Tongue (tissue), 2 donors: ENCODE data around the gene LSM12. TPM values are rescaled to one million over a fixed set of nuclear protein-coding genes. Genes with fewer than 3 reads are reported as not detected.
A peak's percentile ranks its signal among the peaks of the same experiment; 100 is the strongest.
"Not testable (repeated sequence)": the region's sequence is repeated elsewhere in the genome, so short reads cannot be mapped to it uniquely, and the experiment has no call there.

Experiments used
- DNase-seq: peaks from one replicate; pipeline ENCODE4 v3.0.0-alpha.2; 2015
- total RNA-seq: library from RNA; depleted of rRNA; stranded (reverse); fragments of >200 nt; gene quantifications from one replicate; pipeline ENCODE4 v1.2.3, GENCODE V29; 2014

LSM12 gene
- total RNA-seq, 1 donor from 2014 or later, result 22.6 TPM

DNA sequence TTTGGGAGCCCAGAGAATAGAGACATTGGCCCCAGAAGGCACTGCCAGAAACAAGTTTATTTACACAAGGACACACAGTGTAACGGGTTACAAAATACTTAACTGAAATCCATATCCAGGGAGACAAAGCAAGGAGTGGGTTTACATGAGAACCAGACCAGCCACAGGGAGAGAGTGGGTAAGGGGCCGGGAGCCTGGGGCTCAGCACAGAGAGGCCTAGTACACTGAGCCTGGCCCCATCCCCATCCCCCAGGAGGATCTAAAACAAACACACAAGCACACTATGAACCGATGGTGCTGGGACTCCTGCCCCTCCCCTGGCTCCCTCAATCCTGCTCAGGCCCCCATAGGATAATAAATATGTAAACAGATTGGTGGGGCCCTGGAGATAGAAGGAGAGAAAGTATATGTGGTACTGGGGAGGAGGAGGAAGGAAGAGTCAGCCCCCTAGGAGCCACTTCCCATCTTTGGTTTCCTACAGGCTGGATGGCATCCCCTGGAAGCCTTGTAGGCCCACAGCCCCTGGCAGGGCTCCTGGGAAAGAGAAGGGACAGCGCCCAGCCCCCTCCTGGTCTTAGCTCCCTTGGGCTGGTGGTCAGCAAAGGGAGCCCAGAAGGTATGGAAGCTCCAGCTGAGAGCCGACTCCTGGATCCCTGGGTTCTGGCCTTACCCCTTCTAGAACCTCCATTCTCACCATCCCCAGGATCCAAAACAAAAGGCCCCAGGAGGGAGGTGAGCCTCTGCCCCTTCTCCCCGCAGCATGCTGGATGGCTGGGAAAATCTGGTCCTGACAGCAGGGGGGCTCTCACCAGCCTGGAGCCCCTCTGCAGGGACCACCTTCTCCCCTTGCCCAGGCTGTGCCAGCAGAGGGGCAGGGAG lies 10.5 kb upstream of the LSM12 start:
- no peak for DNase-seq

- no peak for DNase-seq
Measured at GRCh38 chr17:44075598-44076293, 9.3 kb upstream of the LSM12 start.

DNA sequence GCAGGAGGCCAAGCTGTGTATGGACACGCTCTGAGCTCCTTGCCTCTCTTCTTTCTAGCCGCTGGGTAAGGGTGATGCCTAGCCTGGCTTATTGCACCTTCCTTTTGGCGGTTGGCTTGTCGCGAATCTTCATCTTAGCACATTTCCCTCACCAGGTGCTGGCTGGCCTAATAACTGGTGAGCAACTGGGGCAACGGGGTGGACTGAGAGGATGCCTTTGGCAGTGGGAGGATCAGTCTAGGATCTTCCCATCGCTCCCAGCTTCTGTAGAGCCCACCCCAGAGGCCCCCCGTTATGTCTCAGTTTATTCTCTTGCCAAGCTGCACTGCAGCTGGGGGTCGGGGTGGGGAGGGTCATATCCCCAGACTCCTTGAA lies 8.4 kb upstream of the LSM12 start:
- DNase-seq, result no peak

DNA sequence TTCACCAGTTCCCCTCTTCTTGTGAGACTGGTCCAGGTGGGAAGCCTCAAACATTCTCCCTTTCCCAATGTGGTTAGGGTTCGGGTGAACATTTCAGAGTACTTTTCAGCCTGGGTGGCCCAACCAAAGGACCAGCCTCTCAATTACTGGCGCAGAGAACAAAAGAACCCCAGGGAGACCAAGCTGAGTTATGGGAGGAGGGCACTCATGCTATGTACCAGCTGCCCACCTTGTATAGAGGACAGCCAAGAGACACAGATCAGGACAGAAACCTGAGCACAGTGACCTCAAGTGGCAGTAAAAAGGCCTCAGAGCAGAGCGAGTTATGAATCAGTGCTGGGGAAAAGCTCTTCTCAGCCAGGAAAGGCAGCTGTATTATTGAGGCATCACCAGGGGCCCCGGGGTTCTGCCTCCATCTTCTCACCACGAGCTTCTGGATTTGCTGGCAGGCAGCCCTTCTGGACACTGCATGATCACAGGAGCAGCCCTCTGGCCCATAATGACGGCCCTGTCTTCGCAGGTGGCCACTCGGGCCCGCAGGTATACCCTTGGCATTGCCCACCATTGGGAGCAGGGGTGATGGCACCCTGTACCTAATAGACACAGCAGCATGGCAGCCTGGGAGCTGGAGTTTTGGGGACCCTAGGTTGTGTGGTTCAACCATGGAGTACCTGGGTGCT lies 7.9 kb upstream of the LSM12 start:
- peak; percentile 37 for DNase-seq

DNA sequence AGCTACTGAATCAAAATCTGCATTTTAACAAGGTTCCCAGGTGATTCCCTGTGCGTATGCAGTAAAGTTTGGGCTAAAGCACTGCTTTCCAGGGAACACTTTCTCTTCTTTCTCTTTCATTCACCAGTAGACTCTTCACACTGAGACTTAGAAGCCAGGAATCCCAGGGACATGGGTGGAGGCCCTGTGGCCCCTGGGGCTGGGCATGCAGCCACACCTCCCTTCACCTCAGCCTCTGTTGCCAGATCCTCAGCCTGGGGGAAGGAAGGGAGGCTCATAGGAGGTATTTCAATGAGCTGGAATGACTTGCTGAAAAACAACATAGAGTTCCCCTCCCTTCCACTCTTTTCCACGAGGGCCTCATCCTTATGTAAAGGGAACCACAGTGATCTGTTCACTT lies 5.3 kb upstream of the LSM12 start:
- no peak for DNase-seq

DNA sequence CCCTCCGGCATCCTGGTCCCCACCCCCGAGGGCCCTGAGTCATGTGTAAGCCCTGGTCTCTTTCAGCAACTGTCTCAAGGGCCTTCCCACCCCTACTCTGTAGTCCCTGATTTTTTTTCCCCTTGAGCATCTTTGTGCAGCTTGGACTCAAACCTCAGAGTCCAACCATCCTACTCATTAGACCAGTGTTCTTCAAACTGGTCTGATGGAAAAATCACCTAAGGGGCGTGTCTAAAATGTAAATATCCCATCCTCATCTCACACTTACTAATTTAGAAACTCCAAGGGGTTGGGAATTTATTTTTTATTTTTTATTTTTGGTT lies 4.7 kb upstream of the LSM12 start:
- DNase-seq, result no peak

GRCh38 chr17:44070455-44071197 lies 4.2 kb upstream of the LSM12 start, which contains the start of gene G6PC3:
Gene G6PC3, plus strand, starts transcription at chr17:44070735. Its CDS starts 231 bp downstream, at chr17:44070966.
- DNase-seq, result peak; percentile 99

GRCh38 chr17:44069974-44070454 lies 3.5 kb upstream of the LSM12 start:
- peak; percentile 31 for DNase-seq

GRCh38 chr17:44067545-44067940 lies 1.1 kb upstream of the LSM12 start:
- no peak for DNase-seq

GRCh38 chr17:44065668-44066203 lies 735 bp downstream of the LSM12 start:
- DNase-seq, result peak; percentile 26

GRCh38 chr17:44063704-44064639 lies 2.5 kb downstream of the LSM12 start:
- DNase-seq, result no peak

DNA sequence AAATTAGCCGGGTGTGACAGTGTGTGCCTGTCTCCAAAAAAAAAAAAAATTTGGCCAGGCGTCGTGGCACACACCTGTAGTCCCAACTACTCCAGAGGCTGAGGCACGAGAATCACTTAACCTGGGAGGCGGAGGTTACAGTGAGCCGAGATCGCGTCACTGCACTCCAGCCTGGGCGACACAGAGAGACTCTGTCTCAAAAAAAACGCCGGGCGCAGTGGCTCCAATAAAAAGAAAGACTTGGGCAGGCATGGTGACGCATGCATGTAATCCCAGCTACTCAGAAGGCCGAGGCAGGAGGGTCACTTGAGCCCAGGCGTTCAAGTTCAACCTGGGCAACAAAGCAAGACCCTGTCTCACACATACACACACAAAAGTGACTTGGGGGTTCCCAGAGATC lies 3.6 kb downstream of the LSM12 start:
- no peak for DNase-seq

DNA sequence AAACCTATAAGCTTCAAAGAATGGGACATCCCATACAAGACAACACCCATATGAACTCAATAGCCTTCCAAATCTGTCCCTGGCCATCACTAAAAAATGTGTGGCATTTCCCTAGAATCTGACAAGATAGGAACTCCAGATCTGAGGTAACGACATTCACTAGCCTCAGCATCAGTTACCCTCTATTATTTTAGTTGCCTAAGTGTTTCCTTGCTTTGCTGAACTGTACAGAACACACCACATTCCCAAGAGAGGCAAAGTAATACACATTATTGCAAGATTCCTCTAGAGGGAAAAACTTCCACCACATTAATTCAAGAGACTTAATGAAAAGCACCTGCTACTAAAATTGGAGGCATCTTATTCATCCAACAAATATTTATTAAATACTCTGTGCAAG lies 5.0 kb downstream of the LSM12 start:
- DNase-seq, result no peak

DNA sequence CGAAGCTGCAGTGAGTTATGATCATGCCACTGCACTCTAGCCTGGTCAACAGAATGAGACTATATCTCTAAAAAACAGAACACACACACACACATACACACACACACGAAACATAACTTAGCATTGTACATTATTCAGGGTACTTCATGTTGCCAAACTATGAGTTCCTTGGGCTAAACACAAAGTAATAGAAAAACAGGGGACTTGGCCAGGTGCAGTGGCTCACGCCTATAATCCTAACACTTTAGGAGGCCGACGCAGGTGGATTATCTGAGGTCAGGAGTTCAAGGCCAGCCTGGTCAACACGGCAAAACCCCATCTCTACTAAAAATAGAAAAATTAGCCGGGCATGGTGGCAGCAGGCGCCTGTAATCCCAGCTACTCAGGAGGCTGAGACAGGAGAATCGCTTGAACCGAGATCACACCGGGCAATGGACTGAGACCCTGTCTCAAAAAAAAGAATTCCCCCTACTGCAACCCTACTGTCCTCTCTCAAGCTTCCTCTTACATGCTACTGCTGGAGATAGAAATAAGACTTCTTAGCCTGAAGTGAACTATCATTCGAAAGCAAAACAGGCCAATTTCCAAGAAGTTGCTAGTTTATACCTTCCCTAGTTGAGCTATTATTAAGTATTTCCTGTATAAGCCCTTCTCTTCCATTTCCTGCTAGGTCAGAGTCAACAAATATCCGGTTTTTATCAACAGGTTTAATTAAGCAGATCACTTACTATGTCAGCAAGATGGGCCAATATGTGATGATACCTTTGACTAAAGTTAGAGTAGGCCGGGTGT lies 7.2 kb downstream of the LSM12 start:
- DNase-seq, result no peak

DNA sequence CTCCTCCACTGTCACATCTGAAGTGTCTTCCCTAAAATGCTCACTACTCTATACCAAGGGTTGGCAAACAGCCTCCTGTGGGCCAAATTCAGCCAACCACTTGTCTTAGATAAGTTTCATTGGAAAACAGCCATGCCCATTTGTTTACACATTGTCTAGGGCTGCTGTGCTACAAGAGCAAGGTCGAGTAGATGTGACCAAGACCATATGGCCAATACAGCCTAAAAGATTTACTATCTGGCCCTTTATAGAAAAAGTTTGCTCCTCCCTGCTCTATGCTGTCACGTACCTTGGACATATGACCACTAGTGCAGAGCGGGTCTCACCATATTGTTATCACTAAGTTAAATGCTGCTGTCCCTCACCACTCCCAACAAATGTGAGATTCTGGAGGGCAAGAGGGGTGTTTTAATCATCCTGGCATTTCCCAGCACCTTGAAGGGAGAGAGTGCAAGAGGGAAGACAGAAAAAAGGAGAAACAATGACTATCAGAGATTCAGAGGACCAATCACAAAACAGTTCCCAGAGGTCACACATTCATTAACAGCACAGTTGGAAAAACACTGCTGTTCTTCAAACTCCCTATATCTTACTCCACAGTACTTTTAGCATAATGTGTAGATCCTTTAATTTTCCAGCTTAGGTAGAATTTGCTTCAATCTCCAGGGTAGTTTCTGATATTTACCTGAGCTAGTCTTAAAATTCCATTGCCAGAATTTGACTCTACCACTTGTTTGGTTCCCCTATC lies 13.2 kb downstream of the LSM12 start:
- no peak for DNase-seq

- peak; percentile 93 for DNase-seq
Measured at GRCh38 chr17:44049294-44050060, 17.0 kb downstream of the LSM12 start.

DNA sequence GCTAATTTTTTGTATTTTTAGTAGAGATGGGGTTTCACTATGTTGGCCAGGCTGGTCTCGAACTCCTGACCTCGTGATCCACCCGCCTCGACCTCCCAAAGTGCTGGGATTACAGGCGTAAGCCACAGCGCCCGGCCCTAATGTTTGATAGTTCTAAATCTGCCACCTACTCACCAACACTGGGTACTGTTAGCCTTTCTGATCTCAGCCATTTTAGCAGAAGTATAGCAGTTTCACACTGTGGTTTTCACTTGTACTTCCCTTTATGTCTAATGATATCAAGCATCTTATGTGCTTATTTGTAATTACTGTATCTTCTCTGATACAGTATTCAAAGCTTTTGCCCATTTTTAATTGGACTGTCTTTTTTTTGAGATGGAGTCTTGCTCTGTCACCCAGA lies 19.6 kb downstream of the LSM12 start:
- not testable (repeated sequence) for DNase-seq

DNA sequence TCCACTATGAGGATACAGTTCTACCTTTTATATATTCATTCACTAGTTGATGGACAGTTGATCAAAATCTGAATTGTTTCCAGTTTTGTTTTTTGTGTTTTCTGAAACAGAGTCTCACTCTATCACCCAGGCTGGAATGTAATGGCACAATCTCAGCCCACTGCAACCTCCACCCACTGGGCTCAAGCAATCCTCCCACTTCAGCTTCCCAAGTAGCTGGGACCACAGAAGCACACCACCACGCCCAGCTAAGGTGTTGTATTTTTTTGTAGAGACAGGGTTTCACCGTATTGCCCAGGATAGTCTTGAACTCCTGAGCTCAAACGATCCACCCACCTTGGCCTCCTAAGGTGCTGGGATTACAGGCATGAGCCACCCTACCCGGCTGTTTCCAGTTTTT lies 21.0 kb downstream of the LSM12 start:
- no peak for DNase-seq
